A204.1 (cell line): Measurements from ENCODE around the gene B3GAT1.

Source experiments
- FAIRE-seq: peaks from 2 replicates; lab custom pipeline; 2012; peaks lifted over from hg19 to GRCh38; lab: Jason Lieb, UNC

Gene B3GAT1

GRCh38 chr11:134390706-134391569, 21.1 kb downstream of the B3GAT1 start:
- no peak for FAIRE-seq

DNA sequence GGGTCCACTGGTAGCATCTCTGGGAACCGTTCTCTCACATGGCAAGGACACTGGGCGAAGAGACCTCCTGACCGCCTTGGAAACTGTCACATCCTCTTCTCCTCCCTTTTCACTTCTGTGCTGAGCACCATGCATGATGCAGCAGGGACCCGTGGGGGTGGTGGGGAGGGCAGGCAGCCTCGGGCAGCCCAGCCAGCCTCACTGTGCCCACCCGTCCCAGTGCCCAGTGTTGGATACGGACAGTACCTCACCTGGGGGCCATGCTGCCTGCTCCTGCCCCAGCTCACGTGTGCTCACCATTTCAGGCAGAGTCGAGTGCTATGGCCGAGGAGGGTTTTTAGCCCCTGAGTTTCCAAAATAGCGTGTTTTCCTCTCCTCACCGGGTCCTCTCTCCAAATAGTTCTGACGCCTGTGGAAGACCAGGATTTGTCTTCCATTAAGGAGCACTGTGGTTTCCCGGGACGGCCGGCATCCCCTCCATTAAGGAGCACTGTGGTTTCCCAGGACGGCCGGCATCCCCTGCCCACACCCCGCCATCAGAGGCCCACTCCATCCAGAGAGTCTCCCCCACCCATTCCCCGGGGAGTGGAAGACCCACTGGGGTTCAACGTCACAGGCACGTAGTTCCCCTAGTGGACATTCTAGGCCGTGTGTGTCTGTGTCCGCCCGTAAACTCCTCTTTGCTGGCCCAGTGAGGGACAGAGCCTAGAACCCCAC, 22.4 kb downstream of the B3GAT1 start:
- no peak for FAIRE-seq

- no peak for FAIRE-seq
Observed at GRCh38 chr11:134388590-134388989, 23.5 kb downstream of the B3GAT1 start.

GRCh38 chr11:134387501-134387900, 24.5 kb downstream of the B3GAT1 start:
- no peak for FAIRE-seq

DNA sequence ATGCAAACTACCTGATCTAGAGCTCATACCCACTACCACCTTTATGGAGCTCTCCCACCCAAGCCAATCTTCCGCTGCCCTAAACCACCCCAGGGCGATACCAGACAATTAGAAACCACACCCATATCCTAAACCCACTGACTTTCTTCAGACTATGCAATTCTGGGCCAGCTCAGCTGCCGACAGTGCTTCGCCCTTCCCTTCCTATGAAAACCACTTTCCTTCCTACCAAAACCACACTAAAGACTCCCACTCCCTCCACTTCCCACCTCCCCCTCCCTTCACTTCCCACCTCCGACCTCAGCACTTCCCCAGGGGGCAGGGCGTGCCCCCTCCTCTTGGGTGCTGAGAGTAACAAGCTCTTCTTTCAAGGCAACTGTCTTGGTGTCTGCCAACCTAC, 25.1 kb downstream of the B3GAT1 start:
- no peak for FAIRE-seq

DNA sequence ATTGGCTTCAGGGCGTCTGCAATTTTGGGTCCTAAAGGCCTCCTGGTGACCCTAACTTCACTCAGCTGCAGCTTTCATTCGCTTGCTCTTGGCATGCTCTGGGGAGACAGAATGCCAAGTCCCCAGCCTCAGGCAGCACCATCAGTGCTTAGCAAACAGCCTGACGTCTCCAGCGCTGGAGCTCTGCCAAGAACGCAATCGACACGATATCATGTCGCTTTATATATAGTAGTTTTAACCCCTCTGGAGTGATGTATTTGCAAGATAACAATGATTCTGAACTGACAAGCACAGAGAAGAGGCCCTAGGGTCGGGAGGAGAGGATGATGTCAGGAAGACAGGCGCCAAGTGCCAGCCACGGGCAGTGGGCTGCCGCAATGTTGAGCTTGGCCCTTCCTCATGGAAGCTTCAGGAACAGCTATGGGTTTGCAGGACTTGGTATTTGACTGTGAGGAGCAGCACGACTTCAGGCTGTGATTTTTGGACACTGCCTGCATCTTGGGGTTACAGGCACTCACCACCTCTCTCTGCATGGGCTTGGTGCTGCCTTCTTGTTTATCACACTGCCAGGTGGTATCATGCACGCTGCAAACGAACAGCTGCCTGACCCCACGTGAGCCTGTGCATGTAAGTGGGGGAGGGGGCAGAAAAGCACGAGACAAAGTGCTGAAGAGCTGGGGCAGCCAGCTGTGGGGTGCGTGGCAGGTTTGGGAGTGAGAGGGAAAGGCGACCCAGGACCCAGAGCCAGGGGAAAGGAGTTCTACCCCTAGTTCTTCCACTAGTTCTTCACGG, 26.1 kb downstream of the B3GAT1 start:
- FAIRE-seq = no peak

GRCh38 chr11:134385171-134385570, 26.9 kb downstream of the B3GAT1 start:
- FAIRE-seq = no peak

GRCh38 chr11:134384406-134384805, 27.6 kb downstream of the B3GAT1 start:
- no peak for FAIRE-seq

DNA sequence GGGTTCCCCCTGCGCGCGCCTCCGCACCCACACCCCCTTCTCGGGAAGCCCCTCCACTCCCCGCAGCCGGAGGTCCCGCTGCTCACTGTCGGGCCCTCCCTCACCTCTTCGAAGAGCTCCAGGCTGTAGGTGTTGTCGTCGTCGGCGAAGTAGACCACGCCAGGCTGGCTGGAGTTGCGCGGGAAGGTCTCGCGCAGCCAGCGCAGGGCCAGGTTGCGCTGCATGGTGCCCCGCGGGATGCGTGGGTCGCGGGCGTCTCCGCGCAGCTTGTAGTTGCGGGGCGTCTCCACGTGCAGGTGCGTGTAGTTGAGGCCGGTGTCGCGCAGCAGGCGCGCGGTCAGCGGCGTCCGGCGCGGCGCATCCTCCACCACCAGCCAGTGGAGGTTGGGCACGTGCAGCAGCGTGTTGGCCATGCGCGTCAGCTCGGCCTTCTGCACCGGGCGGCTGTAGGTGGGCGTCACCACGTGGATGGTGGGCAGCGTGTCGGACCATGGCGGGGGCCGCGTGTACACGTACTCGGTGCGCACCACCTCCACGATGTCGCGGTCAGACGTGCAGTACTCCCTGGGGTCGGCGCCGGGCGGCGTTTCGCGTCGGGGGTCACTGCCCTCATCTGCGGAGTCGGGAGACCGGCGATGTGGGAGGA, 28.3 kb downstream of the B3GAT1 start:
- FAIRE-seq = no peak

GRCh38 chr11:134382830-134383229, 29.2 kb downstream of the B3GAT1 start:
- FAIRE-seq = no peak

DNA sequence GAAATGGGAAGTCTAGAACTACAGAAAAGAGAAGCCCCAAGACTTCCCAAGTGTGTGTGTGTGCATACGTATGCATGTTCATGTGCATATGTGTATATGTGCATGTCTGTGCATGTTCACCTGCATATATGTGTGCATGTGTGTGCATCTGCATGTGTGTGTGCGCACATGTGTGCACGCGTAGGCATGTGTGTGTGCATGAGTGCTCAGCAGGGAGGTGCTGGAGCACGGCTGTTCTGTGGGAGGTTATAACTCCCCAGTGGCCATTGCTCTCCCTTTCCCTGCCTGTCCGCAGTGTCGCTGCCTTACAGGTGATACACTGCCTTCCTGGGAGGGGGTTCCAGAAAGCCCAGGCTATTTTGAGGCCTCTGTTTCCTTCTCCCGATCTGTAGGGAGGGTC, 29.8 kb downstream of the B3GAT1 start:
- FAIRE-seq = no peak

DNA sequence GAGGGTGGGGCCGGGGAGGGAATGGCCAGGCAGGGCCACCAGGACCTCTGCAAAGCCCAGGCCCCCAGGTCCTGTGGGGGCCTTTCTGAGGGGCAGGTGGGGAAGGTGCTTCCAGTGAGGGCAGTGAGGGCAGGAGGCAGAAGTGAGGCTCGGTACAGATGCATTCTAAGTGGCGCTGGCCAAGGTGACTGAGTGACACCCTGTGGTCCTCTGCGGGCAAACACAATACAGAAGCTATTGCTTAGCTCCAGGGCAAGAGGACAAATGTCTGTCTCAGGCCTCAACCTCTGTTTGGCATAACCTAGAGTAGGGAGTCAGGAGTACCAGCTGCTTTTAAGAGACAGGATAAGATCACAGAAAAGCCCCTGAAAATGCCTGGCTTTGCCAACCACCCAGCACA, 31.3 kb downstream of the B3GAT1 start:
- no peak for FAIRE-seq

GRCh38 chr11:134380229-134380628, 31.8 kb downstream of the B3GAT1 start:
- FAIRE-seq = no peak

GRCh38 chr11:134379241-134379640, 32.8 kb downstream of the B3GAT1 start:
- FAIRE-seq = no peak

GRCh38 chr11:134377876-134378275, 34.2 kb downstream of the B3GAT1 start:
- no peak for FAIRE-seq

DNA sequence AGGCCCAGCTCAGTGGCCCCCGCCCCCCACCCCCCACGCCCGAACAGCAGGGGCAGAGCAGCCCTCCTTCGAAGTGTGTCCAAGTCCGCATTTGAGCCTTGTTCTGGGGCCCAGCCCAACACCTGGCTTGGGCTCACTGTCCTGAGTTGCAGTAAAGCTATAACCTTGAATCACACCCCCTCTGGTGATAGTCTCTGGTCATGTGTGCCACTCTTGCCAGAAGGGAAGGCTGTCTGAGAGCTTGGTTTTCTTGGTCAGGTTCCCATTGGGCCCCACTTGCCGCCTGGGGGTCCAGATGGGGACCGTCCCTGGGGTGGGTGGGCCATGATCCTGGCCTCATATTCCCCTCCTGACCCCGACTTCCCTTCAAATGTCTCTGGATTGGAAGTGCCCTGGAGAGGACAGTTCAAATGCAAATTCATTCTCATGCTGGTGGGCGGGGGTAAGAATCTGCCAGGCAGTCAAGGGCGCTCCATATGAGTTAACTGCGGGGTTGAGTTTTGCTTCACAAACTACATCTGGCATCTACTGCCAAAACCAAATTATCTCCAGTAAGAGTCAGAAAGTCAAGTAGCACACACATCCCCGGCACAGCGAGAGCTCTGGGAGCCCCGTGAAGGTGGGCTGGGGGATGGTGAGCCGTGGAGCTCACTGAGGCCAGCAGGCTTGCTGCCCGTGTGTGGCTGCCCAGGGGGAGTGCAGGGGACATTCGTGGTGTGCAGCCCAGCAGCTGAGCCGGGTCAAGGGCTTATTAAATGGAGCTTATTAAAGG, 35.7 kb downstream of the B3GAT1 start:
- no peak for FAIRE-seq

- FAIRE-seq = no peak
Observed at GRCh38 chr11:134374891-134375550, 37.0 kb downstream of the B3GAT1 start.

DNA sequence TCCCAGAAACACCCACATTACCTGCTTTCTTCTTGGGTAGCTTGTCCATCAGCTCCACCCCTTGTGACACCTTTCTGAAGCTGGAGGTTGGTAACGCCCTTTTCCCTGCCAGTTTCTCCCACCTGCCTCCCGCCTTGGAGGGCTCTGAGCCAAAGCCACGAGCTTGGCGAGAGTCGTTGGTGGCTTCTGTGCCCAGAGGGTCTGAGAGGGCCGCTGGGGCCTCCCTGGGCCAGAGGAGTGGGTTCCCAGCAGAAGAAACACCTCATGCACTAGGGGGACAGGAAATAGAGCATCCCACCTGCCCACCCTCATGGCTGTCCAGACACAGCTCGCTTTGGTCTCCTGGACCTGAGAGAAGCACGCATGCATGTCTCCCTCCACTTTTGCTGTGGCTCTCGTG, 37.9 kb downstream of the B3GAT1 start:
- FAIRE-seq = no peak

- no peak for FAIRE-seq
Observed at GRCh38 chr11:134373591-134374052, 38.4 kb downstream of the B3GAT1 start.

- no peak for FAIRE-seq
Observed at GRCh38 chr11:134372961-134373360, 39.1 kb downstream of the B3GAT1 start.

DNA sequence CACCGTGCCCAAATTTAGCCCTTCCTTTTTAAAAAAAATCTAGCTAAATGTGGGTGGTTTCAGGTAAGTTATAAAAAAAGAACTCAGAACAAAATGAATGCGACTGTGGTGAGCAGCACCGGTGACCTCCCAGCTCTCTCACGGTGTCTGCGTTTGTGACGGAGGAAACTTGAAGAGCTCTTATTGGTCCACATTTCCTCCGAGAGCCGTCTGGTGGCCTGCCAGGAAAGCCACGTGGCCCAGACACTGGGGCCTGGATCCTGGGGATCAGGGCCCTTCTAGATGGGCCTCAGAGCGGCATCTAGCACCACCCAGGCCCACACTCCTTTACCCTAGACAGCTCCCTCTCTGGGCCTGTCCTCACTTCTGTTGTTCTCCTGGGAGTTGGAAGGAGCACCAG, 39.5 kb downstream of the B3GAT1 start:
- FAIRE-seq = no peak
